ENCODE measurements around the gene GPS1.

GPS1 gene

GRCh38 chr17:82092094-82092586 is 40.4 kb downstream of the GPS1 start:
- H3K9me3 Mint-ChIP-seq, result no peaks in the 10 kb centered on the region
- peaks cover 2% of the 10 kb centered on the region for H3K36me3 Mint-ChIP-seq
- peaks cover 7% of the 10 kb centered on the region for H3K4me1 Mint-ChIP-seq
- H3K27me3 Mint-ChIP-seq, result no peaks in the 10 kb centered on the region
- no peak overlapping the region for H3K27ac Mint-ChIP-seq
- H3K4me3 Mint-ChIP-seq, result no peak overlapping the region

- Mint-ChIP-seq H3K27ac (no peak overlapping the region), H3K4me1 (peaks cover 7% of the 10 kb centered on the region), H3K36me3 (peaks cover 2% of the 10 kb centered on the region), H3K9me3 (no peaks in the 10 kb centered on the region), H3K27me3 (no peaks in the 10 kb centered on the region), H3K4me3 (no peak overlapping the region)
Observed at GRCh38 chr17:82092628-82092994, 40.9 kb downstream of the GPS1 start.

DNA sequence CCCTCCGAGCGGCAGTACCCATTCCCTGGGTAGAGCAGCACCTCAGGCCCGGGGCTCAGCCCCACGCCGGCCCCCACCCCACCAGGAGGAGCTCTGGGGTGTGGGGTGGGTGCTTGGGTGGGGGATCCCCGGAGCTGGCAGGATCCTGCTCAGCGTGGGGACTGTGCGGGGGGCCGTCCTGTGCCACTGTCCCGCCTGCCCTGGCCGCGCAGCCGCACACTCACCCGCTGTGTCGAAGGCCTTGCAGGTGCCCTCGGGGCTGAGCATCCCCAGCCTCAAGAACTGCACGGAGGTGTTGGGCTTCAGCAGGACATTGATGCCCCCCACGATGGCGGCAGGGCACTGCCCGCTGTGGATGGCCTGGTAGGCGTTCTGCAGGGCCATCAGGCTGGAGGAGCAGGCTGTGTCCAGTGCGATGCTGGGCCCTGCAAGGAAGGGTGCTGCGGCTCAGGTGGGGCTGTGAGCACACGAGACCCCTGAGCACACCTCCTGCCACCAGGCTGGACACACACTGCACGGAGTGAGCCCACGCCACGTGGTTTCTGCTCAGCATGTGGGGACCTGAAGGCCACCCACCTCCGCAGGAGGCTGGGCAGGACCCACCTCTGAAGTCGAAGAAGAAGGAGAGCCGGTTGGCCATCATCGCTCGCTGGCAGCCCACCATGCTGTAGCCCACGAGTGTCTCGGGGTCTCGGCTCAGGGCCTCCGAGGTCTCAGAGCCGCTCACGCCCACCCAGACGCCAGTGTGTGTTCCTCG is 41.5 kb downstream of the GPS1 start:
- Mint-ChIP-seq H3K27me3 (no peaks in the 10 kb centered on the region), H3K27ac (no peak overlapping the region), H3K4me1 (peaks cover 7% of the 10 kb centered on the region), H3K4me3 (no peak overlapping the region), H3K36me3 (peaks cover 2% of the 10 kb centered on the region), H3K9me3 (no peaks in the 10 kb centered on the region)

DNA sequence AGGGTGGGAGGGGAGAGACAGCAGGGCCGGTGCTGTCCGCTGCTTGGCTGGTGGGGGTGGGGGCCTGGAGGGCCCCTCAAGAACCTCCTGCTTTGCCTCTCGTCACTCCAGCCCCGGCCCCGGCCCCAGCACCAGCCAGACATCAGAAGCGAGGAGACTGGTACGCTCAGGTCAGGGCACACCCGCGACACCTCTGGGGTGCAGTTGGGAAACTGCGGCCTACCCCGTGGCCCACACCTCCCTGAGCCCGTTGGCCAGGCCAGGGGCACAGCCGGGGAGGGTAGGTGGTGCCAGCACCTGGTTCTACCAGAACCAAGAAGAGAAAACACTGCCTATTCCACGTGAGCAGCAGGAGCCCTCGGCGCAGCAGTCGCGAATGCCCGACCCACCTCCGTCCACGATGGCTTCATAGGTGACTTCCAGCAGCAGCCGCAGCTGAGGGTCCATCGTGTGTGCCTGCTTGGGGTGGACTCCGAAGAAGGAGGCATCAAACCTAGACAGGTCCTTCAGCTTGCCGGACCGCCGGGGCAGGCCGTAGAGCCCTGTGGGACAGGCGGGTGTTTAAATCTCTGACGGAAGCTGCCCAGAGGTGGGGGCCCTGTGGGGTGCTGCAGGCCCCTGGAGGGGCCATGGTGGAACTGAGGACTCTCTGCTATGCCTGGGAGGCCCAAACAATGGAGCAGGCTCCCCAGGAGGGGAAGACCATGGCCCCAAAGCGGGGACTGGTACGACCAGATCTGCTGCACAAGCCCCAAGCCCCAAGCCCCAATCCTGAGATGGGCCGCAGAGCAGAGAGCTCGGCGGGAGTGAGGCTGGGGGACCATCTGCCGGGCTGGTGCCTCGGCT is 43.5 kb downstream of the GPS1 start:
- H3K27ac Mint-ChIP-seq, result no peak overlapping the region

GRCh38 chr17:82095777-82096708 is 44.3 kb downstream of the GPS1 start:
- no peak overlapping the region for H3K27ac Mint-ChIP-seq
- H3K4me1 Mint-ChIP-seq, result peaks cover 7% of the 10 kb centered on the region
- H3K9me3 Mint-ChIP-seq, result no peaks in the 10 kb centered on the region
- peak overlapping the region; percentile 68 for H3K4me3 Mint-ChIP-seq
- peaks cover 2% of the 10 kb centered on the region for H3K36me3 Mint-ChIP-seq
- no peaks in the 10 kb centered on the region for H3K27me3 Mint-ChIP-seq

More for the DNA sequence above, 43.5 kb downstream of the GPS1 start:
- Mint-ChIP-seq H3K9me3 (no peaks in the 10 kb centered on the region), H3K36me3 (peaks cover 2% of the 10 kb centered on the region), H3K4me1 (peaks cover 7% of the 10 kb centered on the region), H3K27me3 (no peaks in the 10 kb centered on the region), H3K4me3 (no peak overlapping the region)

- H3K27ac Mint-ChIP-seq, result peak overlapping the region; percentile 30
- no peaks in the 10 kb centered on the region for H3K27me3 Mint-ChIP-seq
- H3K9me3 Mint-ChIP-seq, result no peaks in the 10 kb centered on the region
- H3K4me1 Mint-ChIP-seq, result peaks cover 7% of the 10 kb centered on the region
- H3K4me3 Mint-ChIP-seq, result peak overlapping the region; percentile 68
- peaks cover 2% of the 10 kb centered on the region for H3K36me3 Mint-ChIP-seq
Observed at GRCh38 chr17:82096709-82097183, 45.0 kb downstream of the GPS1 start.

- Mint-ChIP-seq H3K9me3 (no peaks in the 10 kb centered on the region), H3K4me3 (peak overlapping the region; percentile 68), H3K27ac (peak overlapping the region; percentile 30), H3K36me3 (peaks cover 2% of the 10 kb centered on the region), H3K27me3 (no peaks in the 10 kb centered on the region), H3K4me1 (peaks cover 7% of the 10 kb centered on the region)
Observed at GRCh38 chr17:82097184-82097918, 45.7 kb downstream of the GPS1 start.

- Mint-ChIP-seq H3K4me3 (peak overlapping the region; percentile 47), H3K4me1 (peaks cover 7% of the 10 kb centered on the region), H3K27ac (no peak overlapping the region), H3K36me3 (peaks cover 2% of the 10 kb centered on the region), H3K9me3 (no peaks in the 10 kb centered on the region), H3K27me3 (no peaks in the 10 kb centered on the region)
Observed at GRCh38 chr17:82097919-82098168, 46.1 kb downstream of the GPS1 start.

DNA sequence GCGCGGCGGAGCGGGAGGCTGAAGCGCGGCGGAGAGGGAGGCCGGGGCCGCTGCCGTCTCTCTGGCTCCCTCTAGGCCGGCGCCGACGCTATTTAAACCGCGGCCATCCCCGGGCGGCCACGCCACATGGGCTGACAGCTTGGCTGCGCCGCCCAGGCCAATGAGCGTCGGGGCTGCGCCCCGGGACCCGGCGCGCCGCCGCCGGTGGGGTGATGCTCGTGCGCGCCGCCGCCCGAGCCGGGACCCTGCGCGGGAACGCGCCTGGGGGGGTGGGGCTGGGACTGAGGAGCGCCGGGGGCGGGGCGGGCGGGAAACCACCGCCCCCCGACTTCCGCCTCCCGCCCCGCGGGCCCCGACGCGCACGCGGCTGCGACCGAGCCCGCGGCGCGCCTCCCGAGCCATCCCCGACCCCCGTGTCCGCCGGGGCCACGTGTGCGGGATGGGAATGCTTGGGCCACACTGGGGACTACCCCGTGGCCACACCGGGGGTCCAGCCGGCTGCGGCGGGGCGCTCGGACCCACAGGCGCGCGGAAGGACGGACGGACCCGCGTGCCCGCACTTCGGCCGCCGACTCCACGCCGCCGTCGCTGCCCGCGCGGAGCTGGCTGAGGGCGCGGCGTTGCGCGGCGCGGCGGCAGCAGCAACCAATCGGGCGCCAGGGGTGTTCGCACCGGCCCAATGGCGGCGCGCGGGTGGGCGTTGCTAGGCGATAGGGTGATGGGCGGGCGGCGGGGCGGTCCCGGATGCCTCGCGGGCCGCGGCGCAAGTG is 46.7 kb downstream of the GPS1 start, which contains the start of gene FASN:
Gene FASN (minus strand): TSS at position 68 of the 770 bp plus-strand sequence. CDS start 1,791 bp downstream, outside the sequence.
- Mint-ChIP-seq H3K4me3 (peak within 1 kb of the TSS; percentile 84), H3K9me3 (no peaks in the 10 kb centered on the region), H3K27me3 (no peaks in the 10 kb centered on the region), H3K36me3 (peaks cover under 1% of the 10 kb centered on the region), H3K4me1 (peaks cover 7% of the 10 kb centered on the region), H3K27ac (peak within 1 kb of the TSS; percentile 30)

GRCh38 chr17:82098939-82099763 is 47.5 kb downstream of the GPS1 start:
- peak overlapping the region; percentile 84 for H3K4me3 Mint-ChIP-seq
- no peaks in the 10 kb centered on the region for H3K9me3 Mint-ChIP-seq
- no peaks in the 10 kb centered on the region for H3K36me3 Mint-ChIP-seq
- peaks cover 9% of the 10 kb centered on the region for H3K4me1 Mint-ChIP-seq
- no peaks in the 10 kb centered on the region for H3K27me3 Mint-ChIP-seq
- H3K27ac Mint-ChIP-seq, result peak overlapping the region; percentile 92

- Mint-ChIP-seq H3K4me1 (peaks cover 18% of the 10 kb centered on the region), H3K9me3 (no peaks in the 10 kb centered on the region), H3K36me3 (no peaks in the 10 kb centered on the region), H3K27ac (no peak overlapping the region), H3K4me3 (peak overlapping the region; percentile 19), H3K27me3 (no peaks in the 10 kb centered on the region)
Observed at GRCh38 chr17:82100502-82101298, 49.0 kb downstream of the GPS1 start.

GRCh38 chr17:82101301-82101715 is 49.6 kb downstream of the GPS1 start:
- peak overlapping the region; percentile 19 for H3K4me3 Mint-ChIP-seq
- H3K9me3 Mint-ChIP-seq, result no peaks in the 10 kb centered on the region
- H3K27me3 Mint-ChIP-seq, result no peaks in the 10 kb centered on the region
- no peak overlapping the region for H3K27ac Mint-ChIP-seq
- no peaks in the 10 kb centered on the region for H3K36me3 Mint-ChIP-seq
- peaks cover 19% of the 10 kb centered on the region for H3K4me1 Mint-ChIP-seq
